ENCODE data around the gene SGCA. TPM values are rescaled to one million over a fixed set of nuclear protein-coding genes. Genes with fewer than 3 reads are reported as not detected.

The SGCA gene
- total and polyA plus RNA-seq, 2 of the 13 experiments (the other 11 are each of a cell fraction or from before 2014, with no cell fraction given): not detected

GRCh38 chr17:50139950-50140885, 25.6 kb upstream of the SGCA start (continued):
- TF ChIP-seq RERE (CRISPR knock-in tag; IDR thresholded peaks at IDR 0.05; ENCODE audit: low read depth): no peak
- no peak for TF ChIP-seq IKZF5 (CRISPR knock-in tag; IDR thresholded peaks at IDR 0.05)
- peak; percentile 64 for TF ChIP-seq ZNF687 (CRISPR knock-in tag; IDR thresholded peaks at IDR 0.05)
- TF ChIP-seq ELF3 (CRISPR knock-in tag; IDR thresholded peaks at IDR 0.05): peak; percentile 23; the same call in 1 of the 2 replicates
- TF ChIP-seq SMC3 (IDR thresholded peaks at IDR 0.05; ENCODE audit: low read length): peak; percentile 87
- no peak for TF ChIP-seq MNT (IDR thresholded peaks at IDR 0.05)
- TF ChIP-seq BCLAF1 (IDR thresholded peaks at IDR 0.05): no peak
- no peak for TF ChIP-seq KLF11 (CRISPR knock-in tag; IDR thresholded peaks at IDR 0.05)
- TF ChIP-seq HHEX (CRISPR knock-in tag; IDR thresholded peaks at IDR 0.05): no peak
- TF ChIP-seq HNRNPK (IDR thresholded peaks at IDR 0.05; ENCODE audit: low read depth, low read length, poor library complexity, severe bottlenecking): no peak
- TF ChIP-seq ZNF367 (CRISPR knock-in tag; IDR thresholded peaks at IDR 0.05; ENCODE audit: borderline replicate concordance): no peak
- TF ChIP-seq ZNF143 (CRISPR knock-in tag; IDR thresholded peaks at IDR 0.05): 0 out of 2 replicates have a peak, but pooled peaks have one; percentile 21
- TF ChIP-seq HCFC1 (IDR thresholded peaks at IDR 0.05; ENCODE audit: low read depth, low read length): no peak
